Parathyroid adenoma (tissue), 2 donors: Measurements from ENCODE around the gene RASA2.

ENCODE experiments used
- H2AFZ ChIP-seq: fragments of 300-600 bp; sonication (generic); one replicate; pipeline ENCODE4 v1.7.0; 2017; ENCODE audit warnings: antibody characterized with exemption, mild to moderate bottlenecking
- H3K27ac ChIP-seq: fragments of 300-600 bp; sonication (generic); one replicate; pipeline ENCODE4 v1.7.0; 2017
- H3K27me3 ChIP-seq: fragments of 300-600 bp; sonication (generic); one replicate; pipeline ENCODE4 v1.7.0; 2017; ENCODE audit warnings: low read length; ENCODE audit not compliant: control insufficient read depth, insufficient read depth
- H3K36me3 ChIP-seq: fragments of 300-600 bp; sonication (generic); one replicate; pipeline ENCODE4 v1.7.0; 2017; ENCODE audit warnings: low read length; ENCODE audit not compliant: control insufficient read depth, insufficient read depth
- H3K4me1 ChIP-seq: fragments of 300-600 bp; sonication (generic); one replicate; pipeline ENCODE4 v1.7.0; 2017; ENCODE audit warnings: control low read depth
- H3K4me2 ChIP-seq: fragments of 300-600 bp; sonication (generic); one replicate; pipeline ENCODE4 v1.7.0; 2017; ENCODE audit warnings: low read length
- H3K4me3 ChIP-seq: fragments of 300-600 bp; sonication (generic); one replicate; pipeline ENCODE4 v1.7.0; 2017; ENCODE audit warnings: low read depth, low read length
- H3K79me2 ChIP-seq: fragments of 300-600 bp; sonication (generic); one replicate; pipeline ENCODE4 v1.7.0; 2017; ENCODE audit warnings: control low read depth
- H3K9ac ChIP-seq: fragments of 300-600 bp; sonication (generic); one replicate; pipeline ENCODE4 v1.7.0; 2017; ENCODE audit warnings: mild to moderate bottlenecking
- H3K9me3 ChIP-seq: fragments of 300-600 bp; sonication (generic); one replicate; pipeline ENCODE4 v1.7.0; 2017; ENCODE audit warnings: low read length; ENCODE audit not compliant: control insufficient read depth
- CTCF ChIP-seq: fragments of 300-600 bp; sonication (generic); IDR thresholded peaks from one replicate; pipeline ENCODE4 v1.7.0; 2017; ENCODE audit warnings: antibody characterized with exemption, mild to moderate bottlenecking
- donor health status: primary hyperparathyroidism.

RASA2 gene

GRCh38 chr3:141465221-141465620 lies 21.6 kb upstream of the RASA2 start:
- Histone ChIP-seq H3K9me3 (no peaks in the 10 kb centered on the region), H3K4me2 (no peak overlapping the region), H2AFZ (no peak overlapping the region), H3K4me3 (no peak overlapping the region), H3K4me1 (no peaks in the 10 kb centered on the region), H3K27ac (no peak overlapping the region), H3K36me3 (no peaks in the 10 kb centered on the region), H3K27me3 (no peaks in the 10 kb centered on the region), H3K9ac (no peak overlapping the region), H3K79me2 (no peaks in the 10 kb centered on the region)
- no peak for TF ChIP-seq CTCF

- H3K27me3 ChIP-seq, result no peaks in the 10 kb centered on the region
- H3K79me2 ChIP-seq, result no peaks in the 10 kb centered on the region
- H3K4me1 ChIP-seq, result no peaks in the 10 kb centered on the region
- H3K36me3 ChIP-seq, result no peaks in the 10 kb centered on the region
- no peak overlapping the region for H3K4me3 ChIP-seq
- H3K4me2 ChIP-seq, result no peak overlapping the region
- no peak overlapping the region for H3K9ac ChIP-seq
- H2AFZ ChIP-seq, result no peak overlapping the region
- no peaks in the 10 kb centered on the region for H3K9me3 ChIP-seq
- no peak for TF ChIP-seq CTCF
- H3K27ac ChIP-seq, result no peak overlapping the region
Measured at GRCh38 chr3:141466633-141467169, 20.1 kb upstream of the RASA2 start.

GRCh38 chr3:141469720-141470119 lies 17.1 kb upstream of the RASA2 start:
- Histone ChIP-seq H2AFZ (no peak overlapping the region), H3K9me3 (no peaks in the 10 kb centered on the region), H3K4me2 (no peak overlapping the region), H3K79me2 (no peaks in the 10 kb centered on the region), H3K4me1 (no peaks in the 10 kb centered on the region), H3K27ac (no peak overlapping the region), H3K27me3 (no peaks in the 10 kb centered on the region), H3K36me3 (no peaks in the 10 kb centered on the region), H3K4me3 (no peak overlapping the region), H3K9ac (no peak overlapping the region)
- no peak for TF ChIP-seq CTCF

GRCh38 chr3:141471160-141471559 lies 15.7 kb upstream of the RASA2 start:
- no peak for TF ChIP-seq CTCF
- no peaks in the 10 kb centered on the region for H3K36me3 ChIP-seq
- no peak overlapping the region for H3K4me2 ChIP-seq
- no peak overlapping the region for H3K4me3 ChIP-seq
- H3K9me3 ChIP-seq, result no peaks in the 10 kb centered on the region
- no peak overlapping the region for H2AFZ ChIP-seq
- H3K4me1 ChIP-seq, result no peaks in the 10 kb centered on the region
- no peaks in the 10 kb centered on the region for H3K27me3 ChIP-seq
- no peak overlapping the region for H3K27ac ChIP-seq
- H3K79me2 ChIP-seq, result no peaks in the 10 kb centered on the region
- no peak overlapping the region for H3K9ac ChIP-seq

GRCh38 chr3:141476033-141476432 lies 10.8 kb upstream of the RASA2 start:
- no peak overlapping the region for H3K4me2 ChIP-seq
- H3K9me3 ChIP-seq, result no peaks in the 10 kb centered on the region
- TF ChIP-seq CTCF, result no peak
- H3K27me3 ChIP-seq, result no peaks in the 10 kb centered on the region
- no peaks in the 10 kb centered on the region for H3K36me3 ChIP-seq
- H3K9ac ChIP-seq, result no peak overlapping the region
- no peaks in the 10 kb centered on the region for H3K4me1 ChIP-seq
- H3K4me3 ChIP-seq, result no peak overlapping the region
- H2AFZ ChIP-seq, result no peak overlapping the region
- H3K79me2 ChIP-seq, result no peaks in the 10 kb centered on the region
- H3K27ac ChIP-seq, result no peak overlapping the region
